Calu3 (cell line): ENCODE data around the gene CCDC92B. TPM values are rescaled to one million over a fixed set of nuclear protein-coding genes. Genes with fewer than 3 reads are reported as not detected.
A peak's percentile ranks its signal among the peaks of the same experiment; 100 is the strongest.

Source experiments
- BruUV-seq: library from RNA; stranded (reverse); fragments of 400-500 nt; replicated peaks from 2 replicates; lab custom pipeline; 2021; lab: Mats Ljungman, UMichigan
- CTCF ChIA-PET: fragments of 300-600 bp; sonication (Branson Sonifier 250); formaldehyde crosslinking; loops from one replicate; lab custom pipeline; 2022; ENCODE audit warnings: antibody characterized with exemption; lab: Charles Lee
- DNase-seq: peaks from one replicate; pipeline ENCODE4 v3.0.0; 2022
- H3K27ac Mint-ChIP-seq: one replicate; pipeline ENCODE4 v1.8.0; 2022; ENCODE audit warnings: mixed read lengths; ENCODE audit not compliant: unreplicated experiment
- H3K27me3 Mint-ChIP-seq: one replicate; pipeline ENCODE4 v1.8.0; 2022; ENCODE audit warnings: mixed read lengths; ENCODE audit not compliant: unreplicated experiment
- H3K36me3 Mint-ChIP-seq: one replicate; pipeline ENCODE4 v1.8.0; 2022; ENCODE audit warnings: mild to moderate bottlenecking, moderate library complexity, mixed read lengths; ENCODE audit not compliant: insufficient read depth, unreplicated experiment
- H3K4me1 Mint-ChIP-seq: one replicate; pipeline ENCODE4 v1.8.0; 2022; ENCODE audit warnings: mild to moderate bottlenecking, low read depth, mixed read lengths; ENCODE audit not compliant: unreplicated experiment
- H3K4me3 Mint-ChIP-seq: one replicate; pipeline ENCODE4 v1.8.0; 2022; ENCODE audit warnings: mild to moderate bottlenecking, low read depth, moderate library complexity, mixed read lengths; ENCODE audit not compliant: unreplicated experiment
- H3K9me3 Mint-ChIP-seq: one replicate; pipeline ENCODE4 v1.8.0; 2022; ENCODE audit warnings: low read depth, mixed read lengths; ENCODE audit not compliant: unreplicated experiment
- intact Hi-C: fragments of 100-400 bp; cut with micrococcal nuclease; formaldehyde crosslinking; loops from one replicate; pipeline ENCODE4 v1.10.0; 2022; ENCODE audit not compliant: unreplicated experiment
- total RNA-seq: library from RNA; stranded (reverse); gene quantifications from 2 replicates; pipeline ENCODE4 v1.2.3, GENCODE V29; 2022
- TF ChIP-seq, protein P1 (sequence below): fragments of 200-600 bp; IDR thresholded peaks from one replicate; pipeline ENCODE4 v1.8.0; 2022; ENCODE audit warnings: antibody characterized with exemption; ENCODE audit not compliant: unreplicated experiment

CCDC92B gene
- total RNA-seq, 1 experiment from 2014 or later, result not detected

DNA sequence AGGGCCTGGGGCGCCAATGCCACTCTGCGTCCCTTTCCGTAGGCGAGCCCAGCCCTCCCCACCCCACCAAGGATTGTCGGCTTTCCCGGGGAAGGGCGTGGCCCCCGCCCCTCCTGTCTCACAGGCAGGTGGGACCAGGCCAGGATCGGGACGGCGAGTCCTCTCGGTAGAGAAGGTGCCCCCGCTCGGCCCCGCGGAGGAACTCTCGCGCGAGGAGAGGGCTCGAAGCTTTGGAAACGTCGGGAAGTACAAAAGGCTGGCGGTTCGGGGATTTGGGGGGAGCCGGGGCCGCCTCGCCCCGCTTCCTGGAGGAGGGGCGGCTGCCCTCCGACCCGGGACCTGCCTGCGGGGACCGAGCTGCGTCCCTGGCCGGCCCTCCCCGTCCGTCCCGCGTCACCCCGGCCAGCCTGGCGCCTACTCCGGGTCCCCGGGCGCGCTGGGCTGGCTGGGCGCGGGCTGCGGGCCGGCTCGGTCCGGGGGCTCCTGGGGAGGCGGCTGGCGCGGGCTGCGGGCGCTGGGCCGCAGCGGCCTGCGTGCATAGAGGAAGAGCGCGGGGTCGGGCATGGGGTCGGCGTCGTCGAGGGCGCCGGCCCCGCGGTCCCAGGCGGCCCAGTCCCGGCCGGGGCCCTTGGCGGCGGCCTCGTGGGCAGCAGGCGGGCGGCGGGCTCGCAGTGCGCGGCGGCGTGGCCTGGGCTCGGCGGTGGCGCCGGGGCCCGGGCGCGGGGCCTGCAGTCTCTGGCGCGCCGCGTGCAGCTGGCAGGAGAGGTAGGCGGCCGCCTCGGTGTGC is 25.3 kb downstream of the CCDC92B start:
- Mint-ChIP-seq H3K27ac (no peak overlapping the region), H3K9me3 (no peaks in the 10 kb centered on the region), H3K4me3 (peak overlapping the region; percentile 24), H3K4me1 (no peaks in the 10 kb centered on the region), H3K36me3 (no peaks in the 10 kb centered on the region), H3K27me3 (peaks cover 30% of the 10 kb centered on the region)
- TF ChIP-seq, protein P1, sequence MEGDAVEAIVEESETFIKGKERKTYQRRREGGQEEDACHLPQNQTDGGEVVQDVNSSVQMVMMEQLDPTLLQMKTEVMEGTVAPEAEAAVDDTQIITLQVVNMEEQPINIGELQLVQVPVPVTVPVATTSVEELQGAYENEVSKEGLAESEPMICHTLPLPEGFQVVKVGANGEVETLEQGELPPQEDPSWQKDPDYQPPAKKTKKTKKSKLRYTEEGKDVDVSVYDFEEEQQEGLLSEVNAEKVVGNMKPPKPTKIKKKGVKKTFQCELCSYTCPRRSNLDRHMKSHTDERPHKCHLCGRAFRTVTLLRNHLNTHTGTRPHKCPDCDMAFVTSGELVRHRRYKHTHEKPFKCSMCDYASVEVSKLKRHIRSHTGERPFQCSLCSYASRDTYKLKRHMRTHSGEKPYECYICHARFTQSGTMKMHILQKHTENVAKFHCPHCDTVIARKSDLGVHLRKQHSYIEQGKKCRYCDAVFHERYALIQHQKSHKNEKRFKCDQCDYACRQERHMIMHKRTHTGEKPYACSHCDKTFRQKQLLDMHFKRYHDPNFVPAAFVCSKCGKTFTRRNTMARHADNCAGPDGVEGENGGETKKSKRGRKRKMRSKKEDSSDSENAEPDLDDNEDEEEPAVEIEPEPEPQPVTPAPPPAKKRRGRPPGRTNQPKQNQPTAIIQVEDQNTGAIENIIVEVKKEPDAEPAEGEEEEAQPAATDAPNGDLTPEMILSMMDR, result no peak
- CTCF ChIA-PET, result interaction anchor here (0.6 kb wide), 2 partner anchors 117 to 149 kb away, joined by 4 read pairs; no protein-coding TSS in a partner anchor
- no TSS peak for BruUV-seq
- DNase-seq, result no peak
- intact Hi-C loops, result no loop called here

DNA sequence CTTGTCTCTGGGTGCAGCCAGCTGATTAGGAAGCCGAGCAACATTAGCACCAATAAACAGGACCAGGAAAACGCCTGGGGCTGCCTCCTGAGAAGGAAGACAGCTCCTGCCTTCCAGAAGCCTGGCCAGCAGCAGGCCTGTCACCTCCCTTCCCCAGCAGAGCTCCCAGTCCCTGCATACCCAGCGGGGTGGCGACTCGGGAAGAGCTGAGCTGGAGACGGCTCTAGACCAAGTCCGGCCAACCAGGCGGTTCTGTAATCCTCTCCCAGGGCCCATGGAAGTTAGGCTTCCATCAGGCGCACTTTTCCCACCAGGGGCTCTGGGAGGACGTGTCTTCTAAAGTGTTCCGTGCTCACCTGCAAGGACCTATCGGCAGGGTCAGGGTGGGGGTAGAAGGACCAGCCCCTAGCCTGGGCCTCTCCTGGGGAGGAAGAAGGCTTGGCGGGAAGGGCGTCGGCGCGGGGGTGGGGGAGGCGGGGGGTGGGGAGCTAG is 25.9 kb downstream of the CCDC92B start:
- CTCF ChIA-PET, result interaction anchor here (0.6 kb wide), 1 partner anchor 148 kb away, joined by 4 read pairs; no protein-coding TSS in a partner anchor
- H3K4me1 Mint-ChIP-seq, result no peaks in the 10 kb centered on the region
- BruUV-seq, result no TSS peak
- TF ChIP-seq, protein P1, result no peak
- H3K9me3 Mint-ChIP-seq, result no peaks in the 10 kb centered on the region
- DNase-seq, result no peak
- no peak overlapping the region for H3K27ac Mint-ChIP-seq
- peak overlapping the region; percentile 9 for H3K4me3 Mint-ChIP-seq
- H3K27me3 Mint-ChIP-seq, result peaks cover 30% of the 10 kb centered on the region
- H3K36me3 Mint-ChIP-seq, result no peaks in the 10 kb centered on the region
- intact Hi-C loops, result no loop called here

DNA sequence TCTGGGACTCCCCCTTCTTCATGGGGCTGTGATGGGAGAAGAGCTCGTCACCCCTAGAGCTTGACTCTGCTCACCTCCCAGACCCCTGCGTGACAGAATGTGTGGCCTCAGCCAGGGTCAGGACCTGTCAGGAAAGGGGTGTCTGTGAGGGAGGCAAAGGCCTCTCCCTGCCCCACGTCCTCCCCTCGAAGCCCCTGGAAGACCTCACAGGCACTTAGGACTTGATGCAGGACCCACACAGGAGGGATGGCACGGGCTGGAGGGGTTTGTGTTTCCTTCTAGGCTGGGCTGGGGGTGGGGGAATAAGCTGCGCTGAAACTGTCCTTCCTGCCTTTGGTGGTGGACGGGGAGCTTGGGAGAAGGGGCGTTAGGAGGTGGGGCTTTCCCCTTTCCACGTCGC is 26.8 kb downstream of the CCDC92B start:
- CTCF ChIA-PET, result no interaction called here
- Mint-ChIP-seq H3K9me3 (no peaks in the 10 kb centered on the region), H3K27ac (no peak overlapping the region), H3K36me3 (no peaks in the 10 kb centered on the region), H3K27me3 (peaks cover 30% of the 10 kb centered on the region), H3K4me1 (no peaks in the 10 kb centered on the region), H3K4me3 (no peak overlapping the region)
- no peak for DNase-seq
- BruUV-seq, result no TSS peak
- intact Hi-C loops, result no loop called here
- TF ChIP-seq, protein P1, result no peak

DNA sequence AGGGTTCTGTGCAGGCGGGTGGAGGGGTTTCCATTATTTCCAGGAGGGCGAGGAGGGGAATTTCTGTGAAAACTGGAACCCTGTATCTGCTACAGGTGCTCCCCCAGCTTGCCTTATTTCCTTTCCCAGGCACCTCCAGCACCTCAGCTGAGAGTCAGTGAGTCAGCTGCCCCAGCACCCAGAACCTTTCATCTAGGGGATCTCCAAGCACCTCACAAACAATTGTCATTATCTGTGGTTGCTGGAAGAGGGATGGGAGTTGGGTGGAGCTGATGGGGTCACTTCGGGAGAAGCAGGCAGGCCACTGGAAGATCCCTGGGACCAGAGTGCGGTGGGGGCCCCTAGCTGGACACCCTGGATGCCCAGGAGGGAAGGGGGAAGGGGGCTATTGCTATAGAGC is 27.8 kb downstream of the CCDC92B start:
- intact Hi-C loops, result no loop called here
- no peaks in the 10 kb centered on the region for H3K9me3 Mint-ChIP-seq
- no peak for DNase-seq
- peaks cover 30% of the 10 kb centered on the region for H3K27me3 Mint-ChIP-seq
- CTCF ChIA-PET, result no interaction called here
- H3K27ac Mint-ChIP-seq, result no peak overlapping the region
- no peaks in the 10 kb centered on the region for H3K4me1 Mint-ChIP-seq
- no peak overlapping the region for H3K4me3 Mint-ChIP-seq
- BruUV-seq, result no TSS peak
- H3K36me3 Mint-ChIP-seq, result no peaks in the 10 kb centered on the region
- TF ChIP-seq, protein P1, result no peak
